SW480 (cell line): ENCODE measurements around the gene PRTFDC1.
"Not testable (repeated sequence)": the region's sequence is repeated elsewhere in the genome, so short reads cannot be mapped to it uniquely, and the experiment has no call there.

Experiments used
- DNase-seq: peaks from one replicate; pipeline ENCODE4 v3.0.0-alpha.2; 2016; ENCODE audit warnings: low spot score

Gene PRTFDC1

GRCh38 chr10:24843256-24843655 is 109.2 kb downstream of the PRTFDC1 start:
- DNase-seq: no peak

- no peak for DNase-seq
Observed at GRCh38 chr10:24842856-24843255, 109.5 kb downstream of the PRTFDC1 start.

- DNase-seq: no peak
Observed at GRCh38 chr10:24841530-24841929, 110.9 kb downstream of the PRTFDC1 start.

GRCh38 chr10:24840784-24841183 is 111.6 kb downstream of the PRTFDC1 start:
- DNase-seq: no peak

- not testable (repeated sequence) for DNase-seq
Observed at GRCh38 chr10:24837781-24838180, 114.6 kb downstream of the PRTFDC1 start.

- DNase-seq: peak; percentile 44
Observed at GRCh38 chr10:24834869-24835268, 117.5 kb downstream of the PRTFDC1 start.

GRCh38 chr10:24826009-24826408 is 126.4 kb downstream of the PRTFDC1 start:
- DNase-seq: peak; percentile 57

- no peak for DNase-seq
Observed at GRCh38 chr10:24825551-24825950, 126.9 kb downstream of the PRTFDC1 start.

GRCh38 chr10:24824536-24824935 is 127.9 kb downstream of the PRTFDC1 start:
- DNase-seq: no peak

GRCh38 chr10:24824124-24824523 is 128.3 kb downstream of the PRTFDC1 start:
- DNase-seq: no peak

GRCh38 chr10:24822590-24822989 is 129.8 kb downstream of the PRTFDC1 start:
- DNase-seq: no peak

GRCh38 chr10:24821986-24822385 is 130.4 kb downstream of the PRTFDC1 start:
- peak; percentile 22 for DNase-seq

GRCh38 chr10:24816868-24817396 is 135.5 kb downstream of the PRTFDC1 start:
- no peak for DNase-seq

- no peak for DNase-seq
Observed at GRCh38 chr10:24814568-24815313, 137.7 kb downstream of the PRTFDC1 start.

- no peak for DNase-seq
Observed at GRCh38 chr10:24813856-24814255, 138.6 kb downstream of the PRTFDC1 start.

GRCh38 chr10:24806262-24806661 is 146.1 kb downstream of the PRTFDC1 start:
- no peak for DNase-seq

GRCh38 chr10:24804956-24805355 is 147.4 kb downstream of the PRTFDC1 start:
- no peak for DNase-seq

- no peak for DNase-seq
Observed at GRCh38 chr10:24804392-24804791, 148.0 kb downstream of the PRTFDC1 start.

GRCh38 chr10:24802378-24802777 is 150.0 kb downstream of the PRTFDC1 start:
- no peak for DNase-seq

GRCh38 chr10:24800861-24801260 is 151.5 kb downstream of the PRTFDC1 start:
- no peak for DNase-seq
